ENCODE data around the gene SYNJ2.

The SYNJ2 gene

DNA sequence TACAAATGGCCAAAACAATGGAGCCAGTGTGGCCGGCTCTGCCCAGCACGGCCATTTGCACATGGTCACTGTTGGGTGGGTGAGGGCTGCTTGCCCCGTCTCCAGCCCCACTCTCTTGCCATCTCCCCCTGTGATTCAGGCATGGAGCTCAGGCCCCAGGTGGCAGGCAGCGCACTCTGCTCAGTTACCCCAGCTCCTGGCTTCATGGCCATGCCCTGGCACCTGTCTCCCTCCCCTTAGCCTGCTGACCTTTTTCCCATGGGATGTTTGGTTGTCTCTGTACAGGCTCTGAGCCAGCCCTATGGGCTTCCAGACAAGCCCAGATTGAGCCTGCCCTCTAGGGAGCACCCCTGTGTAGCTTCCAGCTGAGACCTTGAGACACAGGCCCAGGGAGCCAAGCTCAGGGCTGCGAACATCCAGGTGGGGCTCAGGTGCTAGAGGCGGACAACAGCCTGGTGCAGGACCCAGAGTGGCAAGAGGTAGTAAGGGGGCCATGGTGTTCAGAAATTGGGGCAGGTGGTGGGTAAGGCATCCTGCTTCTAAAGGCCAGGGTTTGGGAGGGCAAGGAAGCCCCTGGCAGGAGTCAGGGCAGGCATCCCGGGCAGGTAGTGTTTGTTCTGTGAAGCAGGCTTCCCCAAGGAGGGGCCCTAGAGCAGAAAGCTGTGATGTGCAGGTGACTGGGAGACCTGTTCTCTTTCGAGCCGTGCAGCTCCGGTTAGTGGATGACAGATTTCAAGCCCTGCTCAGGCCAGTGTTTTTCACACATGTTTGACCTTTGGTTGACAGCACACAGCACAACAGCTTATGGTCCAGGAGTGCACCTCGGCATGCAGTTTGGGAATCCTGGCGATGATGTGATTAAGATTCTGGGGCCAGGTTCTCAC lies 17.7 kb downstream of the SYNJ2 start:
- no peak for FAIRE-seq

DNA sequence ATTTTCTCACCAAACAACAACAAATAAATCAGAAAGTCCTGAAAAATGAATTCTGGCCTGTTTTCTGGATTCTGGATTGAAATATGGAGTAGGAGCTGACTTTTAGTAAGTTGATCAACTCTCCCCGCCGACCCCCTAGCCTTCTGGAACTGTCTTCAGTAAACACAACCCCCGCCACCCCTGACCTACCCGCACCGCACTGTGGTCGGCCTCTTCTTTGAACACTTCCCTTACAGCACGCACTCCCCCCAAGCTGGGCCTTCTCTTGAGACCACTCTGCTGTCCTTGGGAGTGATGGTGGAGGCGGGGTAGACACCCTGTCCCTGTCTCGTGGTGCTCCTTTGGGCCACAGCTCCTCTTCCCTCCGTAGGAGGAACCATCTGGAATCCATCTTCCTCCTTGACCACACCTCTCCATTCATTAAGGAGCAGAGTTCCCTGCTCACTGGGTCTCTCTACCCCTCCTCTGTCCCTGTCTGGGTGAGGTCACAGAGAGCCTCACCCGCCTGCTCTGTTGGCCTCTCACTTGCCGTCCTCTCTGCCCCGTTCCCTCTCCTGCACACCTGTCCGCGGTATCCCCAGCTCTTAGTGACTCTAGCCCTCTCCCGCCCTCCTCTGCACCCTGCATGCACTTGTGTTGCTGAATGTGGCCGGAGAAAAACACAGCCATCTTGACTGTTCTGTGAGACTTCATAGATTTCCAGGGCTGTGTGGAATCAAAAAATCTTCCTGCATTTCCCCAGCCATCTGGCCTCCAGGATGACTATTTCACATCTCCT lies 19.1 kb downstream of the SYNJ2 start:
- no peak for FAIRE-seq

- FAIRE-seq, result no peak
Observed at GRCh38 chr6:158002249-158002950, 20.7 kb downstream of the SYNJ2 start.

DNA sequence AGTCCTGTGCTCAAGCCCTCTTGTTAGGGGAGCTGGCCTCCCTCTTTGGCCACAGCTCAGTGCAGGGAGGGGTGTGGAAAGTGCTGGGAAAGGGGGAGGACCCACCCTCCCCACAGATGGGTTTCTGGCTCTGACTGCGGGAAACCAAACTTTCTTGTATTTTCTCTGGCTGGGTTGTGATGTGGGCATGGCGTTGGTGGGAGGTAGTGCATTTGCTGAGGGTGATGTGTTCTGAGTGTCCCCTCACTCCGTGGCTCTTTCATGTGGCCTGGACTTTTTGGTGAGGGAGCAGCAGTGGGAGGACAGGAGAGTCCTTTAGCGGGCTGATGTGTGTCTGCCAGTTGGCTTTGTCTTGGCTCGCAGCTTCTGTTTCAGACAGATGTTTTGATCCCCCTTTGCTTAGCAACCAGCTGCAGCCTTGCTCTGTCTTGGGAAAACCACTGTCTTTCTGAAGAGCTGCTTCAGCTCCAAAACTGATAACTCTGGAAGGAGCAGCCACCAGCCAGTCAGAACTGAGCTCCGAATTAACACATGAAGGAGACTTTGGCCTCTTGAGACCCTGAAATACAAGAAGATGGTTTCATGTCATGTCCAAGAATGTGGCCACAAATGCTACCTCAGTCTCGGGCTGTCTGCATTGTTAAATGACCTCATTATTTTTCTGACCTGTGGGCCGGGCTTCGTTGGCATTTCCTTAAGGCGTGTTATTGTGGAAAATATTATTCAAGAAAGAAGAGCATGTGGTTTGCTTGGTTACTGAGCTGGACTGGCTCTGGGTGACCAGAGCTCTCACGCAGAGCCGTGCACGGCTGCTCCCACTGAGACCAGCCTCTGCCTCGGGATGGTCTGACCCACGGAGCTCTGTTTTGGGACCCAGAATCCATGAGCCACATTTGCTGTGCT lies 21.5 kb downstream of the SYNJ2 start:
- no peak for FAIRE-seq

- FAIRE-seq, result no peak
Observed at GRCh38 chr6:158003910-158004700, 22.4 kb downstream of the SYNJ2 start.

DNA sequence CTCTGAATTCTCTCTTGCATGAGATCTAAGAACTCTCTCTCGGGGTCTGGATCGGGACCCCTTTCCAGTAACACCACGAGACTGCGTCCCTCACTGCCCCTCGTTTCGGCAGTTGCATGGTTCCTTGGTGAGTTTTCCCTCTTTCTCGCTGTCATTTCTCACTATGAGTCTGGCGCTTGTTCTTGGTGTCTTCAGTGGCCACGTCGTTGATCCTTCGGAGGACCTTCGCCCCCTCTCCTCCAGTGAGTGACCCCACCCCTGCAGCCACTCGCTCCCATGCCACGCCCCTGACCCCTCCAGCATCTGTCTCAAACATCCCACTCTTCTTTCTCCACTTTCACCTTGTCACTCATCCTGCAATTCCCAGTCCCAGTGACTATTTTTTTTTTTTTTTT lies 23.0 kb downstream of the SYNJ2 start:
- FAIRE-seq, result no peak

- no peak for FAIRE-seq
Observed at GRCh38 chr6:158005626-158006180, 24.0 kb downstream of the SYNJ2 start.

- no peak for FAIRE-seq
Observed at GRCh38 chr6:158006331-158006730, 24.7 kb downstream of the SYNJ2 start.

- FAIRE-seq, result no peak
Observed at GRCh38 chr6:158006821-158007570, 25.3 kb downstream of the SYNJ2 start.

DNA sequence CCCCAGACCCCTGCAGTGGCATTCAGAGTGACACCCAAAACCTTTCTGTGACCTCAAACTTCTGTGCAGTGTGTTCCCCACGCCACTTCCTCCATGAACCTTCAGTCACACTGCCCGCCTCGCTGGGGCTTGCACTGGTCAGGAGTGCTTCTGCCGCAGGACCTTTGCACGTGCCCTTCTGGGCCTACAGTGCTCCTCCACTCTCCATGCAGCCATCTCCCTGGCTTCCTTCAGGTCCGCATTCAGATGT lies 27.1 kb downstream of the SYNJ2 start:
- no peak for FAIRE-seq

- no peak for FAIRE-seq
Observed at GRCh38 chr6:158009114-158009891, 27.6 kb downstream of the SYNJ2 start.

GRCh38 chr6:158009935-158010585 lies 28.4 kb downstream of the SYNJ2 start:
- no peak for FAIRE-seq

GRCh38 chr6:158010591-158011477 lies 29.2 kb downstream of the SYNJ2 start:
- no peak for FAIRE-seq

GRCh38 chr6:158011478-158011920 lies 29.8 kb downstream of the SYNJ2 start:
- no peak for FAIRE-seq

DNA sequence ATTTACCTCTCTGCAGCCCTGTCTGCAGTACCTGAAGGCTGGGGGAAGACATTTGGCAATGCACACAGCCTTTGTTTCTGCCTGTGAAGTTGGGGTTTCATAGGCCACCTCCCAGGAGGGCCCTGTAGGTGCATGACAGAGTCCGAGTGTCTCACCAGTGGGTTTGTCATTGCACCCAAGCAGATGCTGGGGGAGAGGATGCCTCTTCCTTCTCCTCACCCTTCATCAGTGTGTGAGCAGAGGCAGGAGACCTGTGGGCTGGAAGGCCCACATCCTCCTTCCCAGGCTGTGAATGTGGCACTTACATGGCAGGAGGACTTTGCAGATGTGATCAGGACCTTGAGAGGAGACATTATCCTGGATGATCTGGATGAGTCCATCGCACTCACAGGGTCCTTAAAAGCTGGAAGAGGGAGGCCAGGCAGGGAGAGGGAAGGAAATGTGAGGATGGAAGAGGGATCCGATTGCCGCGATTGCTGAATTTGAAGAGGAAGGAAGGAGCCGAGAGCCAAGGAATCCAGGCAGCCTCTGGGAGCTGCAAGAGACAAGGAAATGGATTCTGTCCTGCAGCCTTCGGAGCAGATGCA lies 30.4 kb downstream of the SYNJ2 start:
- no peak for FAIRE-seq

DNA sequence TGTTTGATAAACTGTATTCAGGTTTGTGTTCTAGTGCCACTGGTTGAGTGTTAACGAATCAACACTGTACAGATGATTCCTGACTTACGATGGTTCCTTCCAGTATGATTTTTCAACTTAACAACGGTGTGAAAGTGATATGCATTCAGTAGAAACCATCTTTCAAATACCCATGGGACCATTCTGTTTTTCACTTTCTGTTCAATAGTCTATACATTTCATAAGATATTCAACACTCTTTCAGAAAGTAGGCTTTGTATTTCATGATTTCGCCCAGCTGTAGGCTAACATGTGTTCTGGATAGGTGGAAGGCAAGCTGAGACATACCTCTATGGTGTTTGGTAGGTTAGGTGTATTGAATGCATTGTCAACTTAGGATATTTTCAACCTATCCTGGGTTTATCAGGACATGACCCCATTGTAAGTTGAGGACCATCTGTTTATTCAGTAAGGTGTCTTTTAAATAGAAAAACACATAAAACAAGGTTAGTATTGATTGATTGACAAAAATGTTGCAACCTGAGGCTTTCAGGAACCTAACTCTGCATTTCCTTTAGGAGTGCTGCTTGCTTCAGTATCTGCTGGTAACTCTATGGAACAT lies 32.3 kb downstream of the SYNJ2 start:
- FAIRE-seq, result no peak

DNA sequence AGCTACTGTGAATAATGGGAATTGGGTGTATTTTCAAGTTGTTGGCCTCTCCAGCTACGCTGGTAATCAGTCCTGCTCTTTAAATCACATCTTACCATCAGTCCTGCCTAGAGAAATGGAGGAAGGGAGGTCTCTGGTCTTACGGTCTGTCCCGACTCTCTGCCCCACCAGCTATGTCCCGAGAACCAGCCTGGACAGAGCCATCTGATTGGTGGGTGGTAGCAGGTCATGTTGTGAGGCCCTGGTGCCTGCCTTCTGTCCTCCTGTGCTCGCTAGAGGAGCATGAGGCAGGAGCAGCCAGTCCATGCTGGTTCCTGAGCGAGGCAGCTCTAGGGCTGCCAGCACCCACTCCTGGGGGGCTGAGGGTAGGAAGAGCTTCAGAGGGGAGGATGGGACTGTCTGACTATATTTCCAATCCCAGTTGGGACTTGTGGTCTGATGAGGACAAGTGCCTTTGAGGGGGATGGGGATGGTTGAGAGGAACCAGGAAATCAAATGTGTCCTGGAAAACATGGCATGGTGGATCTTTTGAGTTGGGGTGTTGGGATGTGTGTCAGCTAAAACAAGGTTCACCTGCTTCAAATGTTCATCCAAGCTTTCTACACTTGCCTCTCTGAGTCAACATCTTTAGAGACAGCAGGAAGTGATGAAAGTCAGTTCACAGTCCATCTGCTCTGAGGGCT lies 33.0 kb downstream of the SYNJ2 start:
- FAIRE-seq, result no peak
